ENCODE data around the gene DISP3. TPM values are rescaled to one million over a fixed set of nuclear protein-coding genes. Genes with fewer than 3 reads are reported as not detected.

The DISP3 gene
- total and polyA plus RNA-seq, 2 of the 4 experiments (the other 2 are of a cell fraction), result 0.05 TPM; not detected in 1

GRCh38 chr1:11483581-11484320, 4.8 kb downstream of the DISP3 start:
- WGBS, 2 experiments (ENCODE audit: extremely low coverage in 2 of 2, insufficient read length in 1 of 2), result 51% methylated on average over 6 of the region's 10 CpGs; no CpG with 5 or more reads in 1 of the 2 experiments
- no peak overlapping the region for H4K5ac ChIP-seq (ENCODE audit: low read depth, low read length)
- dilution Hi-C loops (cut with HindIII; ENCODE audit: low sequenced_read_pairs, unreplicated experiment), result no loop called here
- H3K4me2 ChIP-seq (ENCODE audit: low read depth, low read length), result no peak overlapping the region
- no peak overlapping the region for H2BK15ac ChIP-seq (ENCODE audit: low read depth, low read length)
- H2BK20ac ChIP-seq (ENCODE audit: low read depth, low read length), result no peak overlapping the region
- no peak overlapping the region for H2BK5ac ChIP-seq (ENCODE audit: low read depth, low read length, poor library complexity, severe bottlenecking)
- peaks cover 16% of the 10 kb centered on the region for H3K27me3 ChIP-seq (ENCODE audit: control insufficient read depth, insufficient read depth, low read length)
- ATAC-seq (ENCODE audit: low read depth), result no peak
- H2AK9ac ChIP-seq (replicated peaks; ENCODE audit: low read depth, low read length, poor library complexity), result no peak overlapping the region
- no peak overlapping the region for H2AK5ac ChIP-seq (ENCODE audit: low read depth, low read length)
- no peak overlapping the region for H3K4me3 ChIP-seq (ENCODE audit: insufficient read depth, low read depth, low read length)
- no peak overlapping the region for H3K4ac ChIP-seq (ENCODE audit: low read depth, low read length)
- no peak overlapping the region for H3K27ac ChIP-seq (ENCODE audit: insufficient read depth, low read length)
- POLR2A ChIA-PET (ENCODE audit: unreplicated experiment), result no interaction called here
- TF ChIP-seq MXI1 (IDR thresholded peaks at IDR 0.05; ENCODE audit: borderline replicate concordance, low read depth, low read length), result no peak
- no peak for TF ChIP-seq RAD21 (IDR thresholded peaks at IDR 0.05; ENCODE audit: low read length)
- TF ChIP-seq NFE2L2 (IDR thresholded peaks at IDR 0.05; ENCODE audit: low read depth, low read length), result no peak
- no peak for TF ChIP-seq CTCF (conservative IDR thresholded peaks at IDR 0.05; ENCODE audit: low read depth, low read length)
- no peak for TF ChIP-seq USF2 (IDR thresholded peaks at IDR 0.05; ENCODE audit: low read depth, low read length)
- H3K56ac ChIP-seq (ENCODE audit: extremely low read depth, insufficient read depth, low read length), result no peak overlapping the region
- no peaks in the 10 kb centered on the region for H4K20me1 ChIP-seq (ENCODE audit: insufficient read depth, low read length)
- CTCF ChIA-PET, result no interaction called here
- no peak overlapping the region for H3K14ac ChIP-seq (replicated peaks; ENCODE audit: low read depth, low read length)
- no peak overlapping the region for H3K18ac ChIP-seq (ENCODE audit: low read depth, low read length)
- no peak overlapping the region for H4K8ac ChIP-seq (ENCODE audit: low read depth in 2 of 2, low read length in 2 of 2)
- no peak overlapping the region for H3K9ac ChIP-seq (ENCODE audit: low read depth, low read length)
- no peak for DNase-seq
- H4K91ac ChIP-seq (ENCODE audit: insufficient read depth, low read depth, low read length), result no peak overlapping the region
- H3K23ac ChIP-seq (ENCODE audit: low read depth, low read length), result no peak overlapping the region
- H3K9me3 ChIP-seq (ENCODE audit: control insufficient read depth, insufficient read depth, low read length), result no peaks in the 10 kb centered on the region
- BruUV-seq (replicated peaks), result no TSS peak
- intact Hi-C loops (cut with micrococcal nuclease), result no loop called here
- no peaks in the 10 kb centered on the region for H3K4me1 ChIP-seq (ENCODE audit: control insufficient read depth, insufficient read depth, low read length)
- in situ Hi-C loops (cut with MboI; ENCODE audit: low sequenced_read_pairs), result no loop called here
- H3K79me1 ChIP-seq (ENCODE audit: low read depth in 1 of 2, low read length in 2 of 2), result no peaks in the 10 kb centered on the region
- no peak overlapping the region for H2BK120ac ChIP-seq (ENCODE audit: low read depth, low read length)
- no peaks in the 10 kb centered on the region for H3K9me1 ChIP-seq (ENCODE audit: insufficient read depth, low read length)
- no peak overlapping the region for H2AFZ ChIP-seq (replicated peaks; ENCODE audit: low read length, poor library complexity)
- H3K36me3 ChIP-seq (ENCODE audit: control insufficient read depth, insufficient read depth, low read length), result no peaks in the 10 kb centered on the region

Measured in IMR-90 (cell line).